Parathyroid adenoma (tissue), 2 donors: Measurements from ENCODE around the gene DGKB.

Experiments
- H2AFZ ChIP-seq: fragments of 300-600 bp; sonication (generic); one replicate; pipeline ENCODE4 v1.7.0; 2017; ENCODE audit warnings: antibody characterized with exemption, mild to moderate bottlenecking
- H3K27ac ChIP-seq: fragments of 300-600 bp; sonication (generic); one replicate; pipeline ENCODE4 v1.7.0; 2017
- H3K27me3 ChIP-seq: fragments of 300-600 bp; sonication (generic); one replicate; pipeline ENCODE4 v1.7.0; 2017; ENCODE audit warnings: low read length; ENCODE audit not compliant: control insufficient read depth, insufficient read depth
- H3K36me3 ChIP-seq: fragments of 300-600 bp; sonication (generic); one replicate; pipeline ENCODE4 v1.7.0; 2017; ENCODE audit warnings: low read length; ENCODE audit not compliant: control insufficient read depth, insufficient read depth
- H3K4me1 ChIP-seq: fragments of 300-600 bp; sonication (generic); one replicate; pipeline ENCODE4 v1.7.0; 2017; ENCODE audit warnings: control low read depth
- H3K4me2 ChIP-seq: fragments of 300-600 bp; sonication (generic); one replicate; pipeline ENCODE4 v1.7.0; 2017; ENCODE audit warnings: low read length
- H3K4me3 ChIP-seq: fragments of 300-600 bp; sonication (generic); one replicate; pipeline ENCODE4 v1.7.0; 2017; ENCODE audit warnings: low read depth, low read length
- H3K79me2 ChIP-seq: fragments of 300-600 bp; sonication (generic); one replicate; pipeline ENCODE4 v1.7.0; 2017; ENCODE audit warnings: control low read depth
- H3K9ac ChIP-seq: fragments of 300-600 bp; sonication (generic); one replicate; pipeline ENCODE4 v1.7.0; 2017; ENCODE audit warnings: mild to moderate bottlenecking
- H3K9me3 ChIP-seq: fragments of 300-600 bp; sonication (generic); one replicate; pipeline ENCODE4 v1.7.0; 2017; ENCODE audit warnings: low read length; ENCODE audit not compliant: control insufficient read depth
- TF ChIP-seq, protein P1 (sequence below): fragments of 300-600 bp; sonication (generic); IDR thresholded peaks from one replicate; pipeline ENCODE4 v1.7.0; 2017; ENCODE audit warnings: antibody characterized with exemption, mild to moderate bottlenecking
- donor health status: primary hyperparathyroidism.

DGKB gene

DNA sequence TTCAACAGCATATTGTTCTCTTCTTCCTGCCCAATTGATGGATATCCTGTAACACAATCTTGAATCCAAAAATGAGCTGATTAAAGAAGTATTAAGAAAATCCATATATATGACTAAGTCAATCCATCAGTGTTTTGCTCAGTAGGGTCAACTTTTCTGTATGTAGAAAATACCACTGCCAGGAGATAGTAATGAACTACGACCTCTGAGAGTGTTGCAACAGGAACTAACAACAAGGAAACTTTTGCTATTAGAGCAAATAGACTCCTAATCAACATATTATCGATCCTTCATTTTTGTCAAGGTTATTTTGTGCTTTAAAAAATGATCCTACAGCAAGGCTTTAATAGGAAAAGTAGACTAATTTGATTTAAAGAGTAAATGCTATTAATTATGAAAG, 507.8 kb downstream of the DGKB start:
- Histone ChIP-seq H3K9ac (no peak overlapping the region), H3K9me3 (no peaks in the 10 kb centered on the region), H3K27ac (no peak overlapping the region), H3K27me3 (no peaks in the 10 kb centered on the region), H3K79me2 (no peaks in the 10 kb centered on the region), H2AFZ (no peak overlapping the region), H3K4me1 (no peaks in the 10 kb centered on the region), H3K4me2 (no peak overlapping the region), H3K4me3 (no peak overlapping the region), H3K36me3 (no peaks in the 10 kb centered on the region)
- TF ChIP-seq, protein P1, sequence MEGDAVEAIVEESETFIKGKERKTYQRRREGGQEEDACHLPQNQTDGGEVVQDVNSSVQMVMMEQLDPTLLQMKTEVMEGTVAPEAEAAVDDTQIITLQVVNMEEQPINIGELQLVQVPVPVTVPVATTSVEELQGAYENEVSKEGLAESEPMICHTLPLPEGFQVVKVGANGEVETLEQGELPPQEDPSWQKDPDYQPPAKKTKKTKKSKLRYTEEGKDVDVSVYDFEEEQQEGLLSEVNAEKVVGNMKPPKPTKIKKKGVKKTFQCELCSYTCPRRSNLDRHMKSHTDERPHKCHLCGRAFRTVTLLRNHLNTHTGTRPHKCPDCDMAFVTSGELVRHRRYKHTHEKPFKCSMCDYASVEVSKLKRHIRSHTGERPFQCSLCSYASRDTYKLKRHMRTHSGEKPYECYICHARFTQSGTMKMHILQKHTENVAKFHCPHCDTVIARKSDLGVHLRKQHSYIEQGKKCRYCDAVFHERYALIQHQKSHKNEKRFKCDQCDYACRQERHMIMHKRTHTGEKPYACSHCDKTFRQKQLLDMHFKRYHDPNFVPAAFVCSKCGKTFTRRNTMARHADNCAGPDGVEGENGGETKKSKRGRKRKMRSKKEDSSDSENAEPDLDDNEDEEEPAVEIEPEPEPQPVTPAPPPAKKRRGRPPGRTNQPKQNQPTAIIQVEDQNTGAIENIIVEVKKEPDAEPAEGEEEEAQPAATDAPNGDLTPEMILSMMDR, result no peak

DNA sequence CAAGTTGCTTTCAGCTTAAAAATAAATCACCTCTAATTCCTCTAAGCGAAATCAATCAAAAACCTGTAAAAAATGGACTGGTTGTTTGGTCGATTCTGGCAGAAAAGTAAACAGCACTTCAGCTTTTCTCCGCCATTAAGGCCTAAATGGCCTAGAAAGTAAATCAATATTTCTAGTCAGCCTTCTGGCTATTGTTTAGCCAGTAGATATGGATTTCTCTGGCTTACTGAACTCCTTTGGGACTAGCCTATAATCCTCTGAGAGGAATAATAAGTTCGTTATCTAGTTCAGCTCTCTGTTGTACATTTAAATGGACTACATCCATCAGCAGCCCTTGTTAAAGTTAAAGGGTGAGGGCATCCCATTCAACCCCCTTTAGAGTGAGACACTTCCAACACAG, 513.0 kb downstream of the DGKB start:
- Histone ChIP-seq H3K4me2 (no peak overlapping the region), H2AFZ (no peak overlapping the region), H3K27me3 (no peaks in the 10 kb centered on the region), H3K4me3 (no peak overlapping the region), H3K4me1 (no peaks in the 10 kb centered on the region), H3K9me3 (no peaks in the 10 kb centered on the region), H3K36me3 (no peaks in the 10 kb centered on the region), H3K79me2 (no peaks in the 10 kb centered on the region), H3K27ac (no peak overlapping the region), H3K9ac (no peak overlapping the region)
- TF ChIP-seq, protein P1, result no peak

DNA sequence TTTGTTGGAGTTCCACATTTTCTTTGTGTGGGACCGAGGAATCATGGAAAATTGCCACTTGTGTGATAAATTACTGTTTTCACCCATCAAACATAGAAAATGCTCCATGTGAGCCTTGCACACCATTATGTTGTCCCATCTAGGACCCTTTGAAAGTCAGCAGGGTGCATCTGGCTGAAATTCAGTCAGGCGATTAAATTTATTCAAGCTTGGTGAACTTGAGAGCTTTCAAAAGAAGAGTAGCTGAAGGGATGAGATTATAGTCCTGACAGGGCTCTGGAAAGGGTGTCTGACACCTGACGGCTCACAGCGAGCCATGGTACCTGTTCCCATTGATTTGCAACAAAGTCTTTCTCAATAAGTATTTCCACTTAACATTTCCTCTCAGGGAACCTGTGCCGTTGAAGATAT, 513.4 kb downstream of the DGKB start:
- Histone ChIP-seq H2AFZ (no peak overlapping the region), H3K4me1 (no peaks in the 10 kb centered on the region), H3K27ac (no peak overlapping the region), H3K9ac (no peak overlapping the region), H3K27me3 (no peaks in the 10 kb centered on the region), H3K4me3 (no peak overlapping the region), H3K4me2 (no peak overlapping the region), H3K9me3 (no peaks in the 10 kb centered on the region), H3K79me2 (no peaks in the 10 kb centered on the region), H3K36me3 (no peaks in the 10 kb centered on the region)
- TF ChIP-seq, protein P1, result no peak

DNA sequence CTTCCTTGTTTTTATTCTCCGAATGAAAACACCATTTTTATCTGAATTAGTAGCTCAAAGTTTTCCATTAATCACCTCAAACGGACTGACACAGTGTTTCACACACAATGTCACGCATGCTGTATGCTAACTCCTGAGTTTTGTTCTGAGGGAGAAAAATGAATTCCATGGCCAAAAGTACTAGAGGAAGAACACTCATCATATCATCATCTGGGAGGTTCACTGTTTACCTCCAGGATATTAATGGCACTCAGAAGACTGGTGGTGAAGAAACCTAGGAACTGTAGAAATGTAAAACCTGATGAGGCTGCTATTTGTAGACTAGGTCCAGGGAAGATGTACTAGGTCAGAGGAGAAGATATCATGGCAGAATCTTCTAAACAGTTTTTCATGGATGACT, 517.5 kb downstream of the DGKB start:
- Histone ChIP-seq H3K79me2 (no peaks in the 10 kb centered on the region), H3K4me2 (no peak overlapping the region), H3K27me3 (no peaks in the 10 kb centered on the region), H3K9me3 (no peaks in the 10 kb centered on the region), H3K9ac (no peak overlapping the region), H3K36me3 (no peaks in the 10 kb centered on the region), H2AFZ (no peak overlapping the region), H3K4me1 (no peaks in the 10 kb centered on the region), H3K27ac (no peak overlapping the region), H3K4me3 (no peak overlapping the region)
- TF ChIP-seq, protein P1, result no peak

DNA sequence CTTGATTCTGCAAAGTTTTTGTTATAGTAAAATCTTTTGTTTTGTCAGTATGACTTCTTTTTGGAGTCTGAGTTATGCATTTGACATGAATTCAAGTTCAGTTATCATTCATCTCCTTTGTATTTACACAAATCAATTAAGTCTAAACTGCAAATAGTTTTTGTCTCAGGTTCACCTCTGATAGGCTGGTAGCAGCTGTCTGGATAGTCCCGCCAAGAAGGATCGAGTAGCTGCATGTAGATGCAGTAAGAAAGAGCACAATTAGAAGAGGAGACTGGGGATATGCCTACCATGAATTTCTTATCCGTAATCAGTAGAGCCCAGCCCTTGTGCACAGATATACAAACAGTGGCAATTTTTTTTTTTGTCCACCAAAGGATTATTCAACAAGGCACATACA, 520.6 kb downstream of the DGKB start:
- no peak overlapping the region for H3K4me2 ChIP-seq
- no peak overlapping the region for H3K9ac ChIP-seq
- no peaks in the 10 kb centered on the region for H3K36me3 ChIP-seq
- no peak overlapping the region for H3K27ac ChIP-seq
- H3K27me3 ChIP-seq, result no peaks in the 10 kb centered on the region
- H3K4me1 ChIP-seq, result no peaks in the 10 kb centered on the region
- no peak overlapping the region for H3K4me3 ChIP-seq
- H2AFZ ChIP-seq, result no peak overlapping the region
- H3K9me3 ChIP-seq, result no peaks in the 10 kb centered on the region
- no peaks in the 10 kb centered on the region for H3K79me2 ChIP-seq
- TF ChIP-seq, protein P1, result no peak
